HG03442 (cell line): Measurements from ENCODE around the gene CTSO.
"Not testable (repeated sequence)": the region's sequence is repeated elsewhere in the genome, so short reads cannot be mapped to it uniquely, and the experiment has no call there.

ENCODE experiments used
- ATAC-seq: cut with Tn5 transposase; IDR thresholded peaks from one replicate; pipeline ENCODE4 v1.9.1; 2021; ENCODE audit warnings: mild to moderate bottlenecking, moderate library complexity; ENCODE audit not compliant: unreplicated experiment

CTSO gene

GRCh38 chr4:155908187-155909139, 45.2 kb downstream of the CTSO start:
- ATAC-seq = peak; percentile 58

- ATAC-seq = no peak
Observed at GRCh38 chr4:155907556-155907955, 46.1 kb downstream of the CTSO start.

- ATAC-seq = no peak
Observed at GRCh38 chr4:155906554-155907247, 47.0 kb downstream of the CTSO start.

GRCh38 chr4:155904331-155904730, 49.3 kb downstream of the CTSO start:
- no peak for ATAC-seq

GRCh38 chr4:155903453-155903852, 50.2 kb downstream of the CTSO start, which contains the start of gene TDO2:
Gene TDO2, plus strand, starts transcription at chr4:155903696. Its CDS starts 63 bp downstream, at chr4:155903759.
- ATAC-seq = no peak

GRCh38 chr4:155901013-155901412, 52.7 kb downstream of the CTSO start:
- no peak for ATAC-seq

- ATAC-seq = no peak
Observed at GRCh38 chr4:155900381-155900780, 53.3 kb downstream of the CTSO start.

GRCh38 chr4:155899891-155900290, 53.8 kb downstream of the CTSO start:
- ATAC-seq = no peak

GRCh38 chr4:155898371-155898770, 55.3 kb downstream of the CTSO start:
- ATAC-seq = not testable (repeated sequence)

GRCh38 chr4:155891058-155891457, 62.6 kb downstream of the CTSO start:
- ATAC-seq = no peak

GRCh38 chr4:155889946-155890345, 63.7 kb downstream of the CTSO start:
- no peak for ATAC-seq

GRCh38 chr4:155889031-155889793, 64.5 kb downstream of the CTSO start:
- peak; percentile 86 for ATAC-seq

GRCh38 chr4:155887847-155888570, 65.7 kb downstream of the CTSO start:
- ATAC-seq = no peak

GRCh38 chr4:155887045-155887444, 66.6 kb downstream of the CTSO start:
- ATAC-seq = no peak

- no peak for ATAC-seq
Observed at GRCh38 chr4:155885666-155886065, 68.0 kb downstream of the CTSO start.

- ATAC-seq = no peak
Observed at GRCh38 chr4:155883895-155884294, 69.8 kb downstream of the CTSO start.

GRCh38 chr4:155881555-155881954, 72.1 kb downstream of the CTSO start:
- no peak for ATAC-seq

GRCh38 chr4:155879767-155880166, 73.9 kb downstream of the CTSO start:
- no peak for ATAC-seq

GRCh38 chr4:155878611-155879010, 75.1 kb downstream of the CTSO start:
- ATAC-seq = no peak

- no peak for ATAC-seq
Observed at GRCh38 chr4:155877971-155878370, 75.7 kb downstream of the CTSO start.
